Mammary epithelial cell (primary cell): ENCODE data around the gene COL11A1.

Source experiments
- CTCF ChIP-seq, 2 donors: IDR thresholded peaks in 1 of 2; conservative IDR thresholded peaks in 1 of 2; 2 replicates each; pipeline ENCODE4 v1.5.1; 2011 to 2012; ENCODE audit warnings: inconsistent platforms in 2 of 2, low read length in 2 of 2, mild to moderate bottlenecking in 2 of 2, control low read depth in 1 of 2, low read depth in 1 of 2; ENCODE audit not compliant: insufficient read depth in 1 of 2; ENCODE audit errors: extremely low read depth in 1 of 2
- EZH2 ChIP-seq: IDR thresholded peaks from 2 replicates; pipeline ENCODE4 v1.6.1; 2012; ENCODE audit warnings: low read length, inconsistent platforms, borderline replicate concordance

- TF ChIP-seq CTCF (conservative IDR thresholded peaks at IDR 0.05 in 1 of 2, IDR thresholded peaks at IDR 0.05 in 1 of 2; ENCODE audit: extremely low read depth in 1 of 2, insufficient read depth in 1 of 2, low read depth in 1 of 2, low read length in 2 of 2) (no peak), EZH2 (no peak)
Observed at GRCh38 chr1:103107741-103108375, 464 bp downstream of the COL11A1 start.
